Activated naive CD4-positive, alpha-beta T cell treated with anti-CD3 and anti-CD28 coated beads, Interleukin-2, amount 10 ng/mL, durations not matched to agents 7 days and 5 days (primary cell): ENCODE measurements around the gene ATXN1.

ENCODE experiments used
- CTCF ChIA-PET: fragments of 350-600 bp; sonication (Branson Sonifier 250); formaldehyde crosslinking; loops from one replicate; lab custom pipeline; 2021; ENCODE audit warnings: antibody characterized with exemption; lab: Charles Lee
- DNase-seq: peaks from one replicate; pipeline ENCODE4 v3.0.0-alpha.2; 2020
- H3K27ac Mint-ChIP-seq: one replicate; pipeline ENCODE4 v1.8.0; 2021; ENCODE audit warnings: mild to moderate bottlenecking, moderate library complexity, mixed read lengths
- H3K27me3 Mint-ChIP-seq: one replicate; pipeline ENCODE4 v1.8.0; 2021; ENCODE audit warnings: mild to moderate bottlenecking, mixed read lengths
- H3K36me3 Mint-ChIP-seq: one replicate; pipeline ENCODE4 v1.8.0; 2021; ENCODE audit warnings: mixed read lengths
- H3K4me1 Mint-ChIP-seq: one replicate; pipeline ENCODE4 v1.8.0; 2021; ENCODE audit warnings: mixed read lengths
- H3K4me3 Mint-ChIP-seq: one replicate; pipeline ENCODE4 v1.8.0; 2021; ENCODE audit warnings: mild to moderate bottlenecking, moderate library complexity, mixed read lengths
- H3K9me3 Mint-ChIP-seq: one replicate; pipeline ENCODE4 v1.8.0; 2021; ENCODE audit warnings: mixed read lengths

The ATXN1 gene

DNA sequence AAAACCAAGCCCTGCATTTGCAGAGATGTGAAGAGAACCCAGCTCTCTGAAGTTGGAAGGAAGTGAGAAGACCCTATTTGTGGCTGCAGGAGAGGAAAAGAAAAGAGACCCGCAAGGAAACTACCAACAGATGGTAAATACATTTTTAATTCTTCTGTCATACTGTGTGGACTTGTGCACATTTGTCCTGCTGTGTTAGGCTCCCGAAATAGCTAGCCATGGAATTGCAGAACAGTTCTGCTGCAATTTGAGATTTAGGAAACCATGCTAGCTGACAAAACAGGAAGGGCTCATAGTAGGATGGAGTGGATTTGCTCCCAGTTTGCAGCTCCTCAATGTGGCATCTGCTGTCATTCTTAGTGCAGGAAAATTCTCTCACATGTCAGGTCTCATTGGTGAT, 12.1 kb upstream of the ATXN1 start:
- Mint-ChIP-seq H3K36me3 (no peaks in the 10 kb centered on the region), H3K9me3 (no peaks in the 10 kb centered on the region), H3K4me1 (peaks cover 37% of the 10 kb centered on the region), H3K4me3 (no peak overlapping the region), H3K27me3 (peaks cover 4% of the 10 kb centered on the region), H3K27ac (no peak overlapping the region)
- no peak for DNase-seq
- CTCF ChIA-PET, result interaction anchor here (0.6 to 2.5 kb wide), 6 partner anchors 9 to 449 kb away, joined by 3 to 12 read pairs (median 4); no protein-coding TSS in a partner anchor

GRCh38 chr6:16770701-16771569, 9.7 kb upstream of the ATXN1 start:
- no peaks in the 10 kb centered on the region for H3K36me3 Mint-ChIP-seq
- no peak overlapping the region for H3K27ac Mint-ChIP-seq
- CTCF ChIA-PET, result interaction anchor here (0.6 to 2.7 kb wide), 24 partner anchors 9 to 487 kb away, joined by 3 to 9 read pairs (median 4); partner anchors contain the start of gene ATXN1
- H3K9me3 Mint-ChIP-seq, result no peaks in the 10 kb centered on the region
- H3K27me3 Mint-ChIP-seq, result peaks cover 4% of the 10 kb centered on the region
- H3K4me1 Mint-ChIP-seq, result peaks cover 55% of the 10 kb centered on the region
- peak; percentile 83 for DNase-seq
- no peak overlapping the region for H3K4me3 Mint-ChIP-seq

- Mint-ChIP-seq H3K4me3 (no peak overlapping the region), H3K27me3 (peaks cover 4% of the 10 kb centered on the region), H3K27ac (no peak overlapping the region), H3K9me3 (no peaks in the 10 kb centered on the region), H3K36me3 (peaks cover 4% of the 10 kb centered on the region), H3K4me1 (peaks cover 64% of the 10 kb centered on the region)
- no peak for DNase-seq
- CTCF ChIA-PET, result interaction anchor here (1.0 to 2.7 kb wide), 10 partner anchors 8 to 451 kb away, joined by 3 to 9 read pairs (median 4); partner anchors contain the start of gene ATXN1
Observed at GRCh38 chr6:16769986-16770376, 8.7 kb upstream of the ATXN1 start.

DNA sequence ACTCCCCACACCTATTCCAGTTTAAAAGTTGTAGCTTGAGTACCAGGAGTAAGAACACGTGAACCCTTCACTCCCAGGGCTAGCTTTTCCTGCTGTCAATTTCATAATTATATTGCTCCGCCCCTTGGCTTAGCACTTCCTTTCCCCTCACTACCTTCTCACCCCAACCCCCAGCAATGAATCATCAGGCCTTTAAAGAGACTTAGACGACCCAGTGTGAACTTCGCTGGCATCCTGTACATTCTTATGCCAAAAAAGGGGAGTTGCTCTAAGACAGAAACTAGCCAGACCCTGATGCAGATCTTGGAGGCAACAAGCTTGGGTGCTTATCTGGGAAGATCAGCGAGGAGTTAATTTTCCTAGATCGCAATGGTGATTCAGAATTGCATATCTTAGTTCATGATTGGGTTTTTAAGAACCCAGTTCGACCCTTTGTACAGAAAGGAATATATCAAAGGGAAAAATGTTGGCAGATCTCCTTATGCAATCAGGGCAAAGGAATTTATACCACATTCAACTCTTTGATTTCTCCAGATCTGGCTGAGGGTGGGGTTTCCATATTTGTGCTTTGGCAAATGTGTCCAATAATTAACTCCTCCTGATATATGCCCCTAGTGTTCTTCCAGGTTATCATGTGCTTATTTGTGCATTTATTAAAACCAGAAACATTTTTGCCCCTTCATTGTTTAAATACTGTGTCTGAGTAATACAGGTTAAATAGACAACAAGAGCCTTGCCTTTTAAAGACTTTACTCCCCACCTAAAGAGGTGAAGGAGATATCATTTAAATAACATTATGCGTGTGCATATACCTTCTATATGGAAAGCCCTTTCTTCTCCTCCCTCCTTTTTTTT, 8.1 kb upstream of the ATXN1 start:
- Mint-ChIP-seq H3K4me3 (no peak overlapping the region), H3K9me3 (no peaks in the 10 kb centered on the region), H3K4me1 (peaks cover 69% of the 10 kb centered on the region), H3K27me3 (peaks cover 4% of the 10 kb centered on the region), H3K27ac (peak overlapping the region; percentile 33), H3K36me3 (peaks cover 4% of the 10 kb centered on the region)
- peak; percentile 74 for DNase-seq
- CTCF ChIA-PET, result interaction anchor here (0.6 to 2.3 kb wide), 8 partner anchors 12 to 445 kb away, joined by 3 to 10 read pairs (median 4); no protein-coding TSS in a partner anchor

GRCh38 chr6:16768477-16768830, 7.2 kb upstream of the ATXN1 start:
- Mint-ChIP-seq H3K4me3 (no peak overlapping the region), H3K9me3 (no peaks in the 10 kb centered on the region), H3K36me3 (peaks cover 7% of the 10 kb centered on the region), H3K27ac (peak overlapping the region; percentile 22), H3K27me3 (peaks cover 4% of the 10 kb centered on the region), H3K4me1 (peaks cover 77% of the 10 kb centered on the region)
- no peak for DNase-seq
- CTCF ChIA-PET, result interaction anchor here (0.6 to 2.3 kb wide), 9 partner anchors 29 to 436 kb away, joined by 3 to 10 read pairs (median 3); no protein-coding TSS in a partner anchor

DNA sequence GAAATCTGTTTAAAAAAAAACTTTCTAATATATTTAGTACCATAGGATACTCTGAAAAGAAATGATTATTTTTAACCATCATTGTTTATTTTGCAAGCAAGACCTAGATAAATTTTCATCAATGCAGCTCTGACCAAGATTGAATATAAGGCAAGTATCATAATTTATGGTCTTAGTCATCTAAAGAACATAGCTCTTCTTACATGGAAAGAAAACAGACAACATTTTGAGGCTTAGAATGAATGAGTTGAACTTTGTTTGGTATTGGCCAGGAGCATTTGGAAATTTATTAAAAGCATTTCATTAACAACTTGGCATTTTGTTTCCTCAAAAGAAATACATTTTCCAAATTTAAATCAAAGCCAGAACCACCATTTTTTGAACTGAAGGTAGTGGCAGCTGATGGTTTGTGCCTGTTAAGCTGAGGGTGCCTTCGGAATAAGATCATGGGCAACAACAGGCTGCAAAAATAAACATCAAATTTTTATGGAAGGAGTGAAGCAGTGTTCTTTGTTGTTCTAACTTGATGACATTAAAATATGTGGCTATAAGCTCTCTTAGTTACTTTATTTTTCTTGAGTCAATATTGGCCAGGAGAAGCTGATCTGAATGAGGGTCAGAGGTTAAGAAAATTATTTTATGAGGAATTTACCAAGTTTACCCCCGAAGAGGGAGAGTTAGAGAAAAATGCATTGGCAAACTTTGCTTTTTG, 6.7 kb upstream of the ATXN1 start:
- Mint-ChIP-seq H3K27ac (no peak overlapping the region), H3K4me1 (peaks cover 80% of the 10 kb centered on the region), H3K4me3 (no peak overlapping the region), H3K9me3 (no peaks in the 10 kb centered on the region), H3K27me3 (no peaks in the 10 kb centered on the region), H3K36me3 (peaks cover 9% of the 10 kb centered on the region)
- no peak for DNase-seq
- CTCF ChIA-PET, result interaction anchor here (0.7 to 2.3 kb wide), 7 partner anchors 57 to 436 kb away, joined by 3 to 10 read pairs (median 3); no protein-coding TSS in a partner anchor

DNA sequence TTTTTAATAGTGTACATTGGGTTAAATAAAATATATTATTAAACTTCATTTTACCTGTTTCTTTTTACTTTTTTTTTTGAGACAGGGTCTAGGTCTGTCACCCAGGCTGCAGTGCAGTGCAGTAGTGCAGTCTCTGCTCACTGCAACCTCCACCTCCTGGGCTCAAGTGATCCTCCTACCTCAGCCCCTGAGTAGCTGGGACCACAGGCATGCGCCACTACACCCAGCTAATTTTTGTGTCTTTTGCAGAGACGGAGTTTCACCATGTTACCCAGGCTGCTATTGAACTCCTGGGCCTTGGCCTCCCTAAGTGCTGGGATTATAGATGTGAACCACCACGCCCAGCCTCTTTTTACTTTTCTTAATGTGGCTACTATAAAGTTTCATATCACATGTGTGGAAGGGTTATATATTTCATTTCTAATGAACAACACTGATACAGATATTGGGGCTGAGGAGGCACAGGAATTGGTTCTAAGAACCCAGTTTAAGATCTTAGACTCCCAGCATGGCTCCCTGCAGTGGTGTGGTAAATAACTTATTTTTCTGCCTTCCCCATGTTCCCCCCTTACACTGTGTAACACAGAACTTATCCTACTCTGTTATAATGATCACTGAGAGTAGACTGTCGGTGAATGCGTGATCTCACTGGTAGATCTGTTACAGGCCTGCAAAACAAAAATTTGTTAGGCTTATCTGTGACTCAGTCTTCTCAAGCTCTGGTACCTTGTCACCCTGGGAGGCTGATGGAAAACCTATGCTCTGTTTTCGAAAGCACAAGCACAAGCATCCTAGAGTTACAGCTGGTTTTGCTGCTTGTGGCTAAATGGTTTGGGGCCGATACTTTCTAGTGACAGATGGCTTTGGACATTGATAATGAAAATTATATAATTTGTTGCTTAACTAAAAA, 5.8 kb upstream of the ATXN1 start:
- DNase-seq, result no peak
- peaks cover 85% of the 10 kb centered on the region for H3K4me1 Mint-ChIP-seq
- H3K9me3 Mint-ChIP-seq, result no peaks in the 10 kb centered on the region
- CTCF ChIA-PET, result interaction anchor here (0.9 to 2.3 kb wide), 4 partner anchors 251 to 435 kb away, joined by 3 to 7 read pairs (median 3); no protein-coding TSS in a partner anchor
- peaks cover 10% of the 10 kb centered on the region for H3K36me3 Mint-ChIP-seq
- no peak overlapping the region for H3K4me3 Mint-ChIP-seq
- H3K27me3 Mint-ChIP-seq, result no peaks in the 10 kb centered on the region
- no peak overlapping the region for H3K27ac Mint-ChIP-seq

DNA sequence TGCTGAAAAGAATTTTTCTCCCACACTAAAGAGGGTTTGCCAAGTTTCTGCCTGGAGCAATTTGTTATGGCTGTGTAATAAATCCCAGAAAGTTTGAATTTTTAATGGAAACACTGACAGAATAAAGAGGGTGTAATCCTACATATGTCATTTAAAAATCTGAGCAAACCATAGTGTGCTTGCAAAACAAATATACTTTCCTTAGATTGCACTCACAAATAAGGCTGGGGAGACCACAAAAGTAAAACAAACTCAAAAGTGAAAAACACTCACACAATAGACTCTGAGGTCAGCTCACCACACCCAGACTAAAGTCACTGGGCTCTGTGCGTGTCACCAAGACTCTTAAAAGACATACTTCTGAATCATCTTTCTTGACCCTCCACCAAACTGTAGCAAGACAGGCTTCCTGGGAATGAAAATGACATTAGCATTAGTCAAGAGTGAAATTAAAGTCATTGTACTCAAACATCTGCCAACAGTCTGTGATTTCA, 4.8 kb upstream of the ATXN1 start:
- H3K27me3 Mint-ChIP-seq, result no peaks in the 10 kb centered on the region
- no peak overlapping the region for H3K4me3 Mint-ChIP-seq
- no peaks in the 10 kb centered on the region for H3K9me3 Mint-ChIP-seq
- CTCF ChIA-PET, result interaction anchor here (0.7 to 5.8 kb wide), 3 partner anchors 199 to 252 kb away, joined by 5 to 121 read pairs (median 31); no protein-coding TSS in a partner anchor
- peak; percentile 34 for DNase-seq
- H3K36me3 Mint-ChIP-seq, result peaks cover 12% of the 10 kb centered on the region
- peaks cover 75% of the 10 kb centered on the region for H3K4me1 Mint-ChIP-seq
- peak overlapping the region; percentile 80 for H3K27ac Mint-ChIP-seq

- Mint-ChIP-seq H3K27me3 (no peaks in the 10 kb centered on the region), H3K9me3 (no peaks in the 10 kb centered on the region), H3K36me3 (peaks cover 13% of the 10 kb centered on the region), H3K4me1 (peaks cover 66% of the 10 kb centered on the region), H3K27ac (no peak overlapping the region), H3K4me3 (no peak overlapping the region)
- DNase-seq, result no peak
- CTCF ChIA-PET, result interaction anchor here (0.9 to 5.8 kb wide), 7 partner anchors 8 to 283 kb away, joined by 3 to 121 read pairs (median 12); no protein-coding TSS in a partner anchor
Observed at GRCh38 chr6:16765235-16765634, 4.0 kb upstream of the ATXN1 start.

DNA sequence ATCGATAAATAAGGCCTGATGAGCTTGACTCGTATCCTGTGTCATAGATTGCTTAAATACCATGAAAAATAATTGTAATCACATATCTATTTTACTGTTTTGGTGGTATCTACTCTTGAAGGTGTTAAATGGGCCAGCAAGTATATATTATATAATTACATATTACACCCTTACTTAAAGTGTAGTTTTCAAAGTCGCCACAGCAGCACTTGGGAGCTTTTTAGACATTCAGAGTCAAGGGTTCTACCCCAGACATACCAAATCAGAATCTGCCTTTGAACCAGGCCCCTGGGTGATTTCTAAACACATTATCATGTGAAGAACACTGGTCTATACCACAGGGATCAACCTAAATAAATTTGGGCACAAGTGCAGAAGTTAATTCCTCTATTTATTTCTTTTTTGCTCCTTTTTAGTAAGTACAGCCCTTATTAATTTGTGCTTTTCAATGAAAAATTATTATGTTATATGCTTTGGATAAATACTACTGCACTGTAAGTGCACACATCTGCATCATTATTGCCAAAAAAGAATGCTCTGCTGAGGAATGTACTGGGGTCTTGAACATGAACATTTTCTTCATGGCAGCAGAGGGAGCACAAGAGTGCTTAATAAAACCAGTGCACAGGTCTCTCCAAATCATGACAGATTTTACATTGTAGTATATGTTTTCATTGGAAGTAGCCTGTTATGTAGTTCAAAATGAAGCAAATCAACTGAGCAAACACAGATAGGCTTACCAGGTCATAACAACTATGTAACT, 3.1 kb upstream of the ATXN1 start:
- no peak for DNase-seq
- peak overlapping the region; percentile 99 for H3K27ac Mint-ChIP-seq
- no peaks in the 10 kb centered on the region for H3K27me3 Mint-ChIP-seq
- H3K36me3 Mint-ChIP-seq, result peaks cover 13% of the 10 kb centered on the region
- H3K4me3 Mint-ChIP-seq, result peak overlapping the region; percentile 50
- H3K4me1 Mint-ChIP-seq, result peaks cover 61% of the 10 kb centered on the region
- no peaks in the 10 kb centered on the region for H3K9me3 Mint-ChIP-seq
- CTCF ChIA-PET, result interaction anchor here (0.9 to 5.8 kb wide), 26 partner anchors 9 to 447 kb away, joined by 3 to 121 read pairs (median 6); no protein-coding TSS in a partner anchor

DNA sequence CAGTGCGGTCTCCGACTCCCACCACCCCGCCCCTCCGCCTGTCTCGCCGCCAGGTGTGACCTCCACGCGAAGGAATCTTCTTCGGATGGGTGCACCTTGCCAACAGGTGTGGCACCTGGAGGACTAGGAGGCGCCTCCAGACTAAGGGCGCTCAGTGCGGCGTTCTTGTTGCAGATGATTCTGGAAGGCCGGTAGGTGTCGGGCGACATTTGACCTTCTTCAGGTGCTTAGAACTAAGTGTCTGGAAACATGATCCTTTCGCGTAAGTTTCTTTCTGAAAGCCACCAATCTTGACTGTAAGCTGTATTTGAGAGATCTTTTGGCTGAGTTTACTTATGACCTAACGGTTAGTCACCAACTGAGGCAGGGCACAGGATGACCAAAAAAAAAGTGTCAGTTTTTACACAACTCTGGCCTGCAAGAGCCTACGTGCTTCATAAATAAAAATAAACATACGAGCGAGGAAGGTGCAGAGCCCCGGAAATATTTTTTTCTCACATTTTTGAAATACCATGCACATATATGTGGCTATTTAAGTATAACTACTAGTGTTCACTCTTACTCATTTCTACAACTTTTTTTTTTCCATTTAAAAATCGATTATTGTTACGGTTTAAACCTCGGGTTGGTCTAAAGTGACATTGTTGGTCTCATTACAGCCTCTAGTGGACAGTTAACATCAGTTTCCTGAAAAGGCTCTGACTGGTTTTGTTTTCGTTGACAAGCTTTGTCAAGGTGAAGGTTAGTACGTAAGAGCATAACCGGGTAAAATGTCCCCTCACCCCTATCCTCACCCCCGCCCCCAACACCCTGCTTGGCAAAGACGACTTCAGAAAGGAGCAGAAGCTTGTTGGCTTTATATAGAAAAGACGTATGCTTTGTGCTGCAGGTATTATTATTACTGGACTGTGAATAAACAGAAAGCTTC, 1.6 kb upstream of the ATXN1 start:
- CTCF ChIA-PET, result interaction anchor here (0.6 to 5.8 kb wide), 52 partner anchors 8 to 960 kb away, joined by 3 to 121 read pairs (median 4); no protein-coding TSS in a partner anchor

More for the DNA sequence above, 1.6 kb upstream of the ATXN1 start:
- Mint-ChIP-seq H3K36me3 (peaks cover 25% of the 10 kb centered on the region), H3K4me3 (peak overlapping the region; percentile 99), H3K4me1 (peaks cover 60% of the 10 kb centered on the region), H3K27me3 (no peaks in the 10 kb centered on the region), H3K9me3 (no peaks in the 10 kb centered on the region), H3K27ac (peak overlapping the region; percentile 99)
- DNase-seq, result peak; percentile 67
